Neural crest cell (in vitro differentiated cells): ENCODE data around the gene DLX3. TPM values are rescaled to one million over a fixed set of nuclear protein-coding genes. Genes with fewer than 3 reads are reported as not detected.
A peak's percentile ranks its signal among the peaks of the same experiment; 100 is the strongest.

Source experiments
- DNase-seq: peaks from one replicate; pipeline ENCODE4 v3.0.0; 2021; ENCODE audit warnings: low read depth, mixed read lengths, low spot score
- H3K27ac Mint-ChIP-seq: one replicate; pipeline ENCODE4 v1.8.0; 2021; ENCODE audit warnings: mild to moderate bottlenecking, mixed read lengths; ENCODE audit not compliant: unreplicated experiment
- H3K27me3 Mint-ChIP-seq: 2 replicates; pipeline ENCODE4 v1.8.0; 2021; ENCODE audit warnings: low read depth, mild to moderate bottlenecking, mixed read lengths
- H3K36me3 Mint-ChIP-seq: 2 replicates; pipeline ENCODE4 v1.8.0; 2021; ENCODE audit warnings: low read depth, mild to moderate bottlenecking, mixed read lengths
- H3K4me1 Mint-ChIP-seq: 2 replicates; pipeline ENCODE4 v1.8.0; 2021; ENCODE audit warnings: mixed read lengths
- H3K4me3 Mint-ChIP-seq: one replicate; pipeline ENCODE4 v1.8.0; 2021; ENCODE audit warnings: mild to moderate bottlenecking, mixed read lengths
- H3K9me3 Mint-ChIP-seq: 2 replicates; pipeline ENCODE4 v1.8.0; 2021; ENCODE audit warnings: mixed read lengths
- CTCF ChIP-seq: fragments of 200-600 bp; sonication (generic); conservative IDR thresholded peaks from 2 replicates; pipeline ENCODE4 v1.5.0; 2021; ENCODE audit warnings: antibody characterized with exemption, mild to moderate bottlenecking
- total RNA-seq: library from RNA; stranded (reverse); gene quantifications from 2 replicates; pipeline ENCODE4 v1.2.1, GENCODE V29; 2021

The DLX3 gene
- total RNA-seq, 1 donor from 2014 or later, result 1.0 TPM

GRCh38 chr17:49965524-49965909 is 29.5 kb downstream of the DLX3 start:
- Mint-ChIP-seq H3K36me3 (peaks cover 3% of the 10 kb centered on the region), H3K4me3 (no peak overlapping the region), H3K27me3 (peaks cover 99% of the 10 kb centered on the region), H3K4me1 (peaks cover 24% of the 10 kb centered on the region), H3K9me3 (no peaks in the 10 kb centered on the region), H3K27ac (no peak overlapping the region)
- TF ChIP-seq CTCF, result no peak
- no peak for DNase-seq

GRCh38 chr17:49964769-49965523 is 30.1 kb downstream of the DLX3 start:
- Mint-ChIP-seq H3K4me1 (peaks cover 22% of the 10 kb centered on the region), H3K4me3 (peak overlapping the region; percentile 15), H3K27ac (no peak overlapping the region), H3K27me3 (peaks cover 94% of the 10 kb centered on the region), H3K36me3 (peaks cover 3% of the 10 kb centered on the region), H3K9me3 (no peaks in the 10 kb centered on the region)
- TF ChIP-seq CTCF, result no peak
- no peak for DNase-seq

GRCh38 chr17:49964303-49964768 is 30.7 kb downstream of the DLX3 start:
- Mint-ChIP-seq H3K9me3 (no peaks in the 10 kb centered on the region), H3K27me3 (peaks cover 94% of the 10 kb centered on the region), H3K4me1 (peaks cover 22% of the 10 kb centered on the region), H3K4me3 (peak overlapping the region; percentile 20), H3K27ac (no peak overlapping the region), H3K36me3 (peaks cover 3% of the 10 kb centered on the region)
- no peak for TF ChIP-seq CTCF
- DNase-seq, result no peak

GRCh38 chr17:49963626-49964302 is 31.3 kb downstream of the DLX3 start:
- Mint-ChIP-seq H3K27me3 (peaks cover 94% of the 10 kb centered on the region), H3K4me1 (peaks cover 20% of the 10 kb centered on the region), H3K27ac (no peak overlapping the region), H3K9me3 (no peaks in the 10 kb centered on the region), H3K4me3 (peak overlapping the region; percentile 70), H3K36me3 (peaks cover 3% of the 10 kb centered on the region)
- peak; percentile 20 for DNase-seq
- TF ChIP-seq CTCF, result no peak

GRCh38 chr17:49963309-49963625 is 31.8 kb downstream of the DLX3 start:
- DNase-seq, result no peak
- peaks cover 3% of the 10 kb centered on the region for H3K36me3 Mint-ChIP-seq
- peak overlapping the region; percentile 70 for H3K4me3 Mint-ChIP-seq
- no peak overlapping the region for H3K27ac Mint-ChIP-seq
- H3K9me3 Mint-ChIP-seq, result no peaks in the 10 kb centered on the region
- peaks cover 93% of the 10 kb centered on the region for H3K27me3 Mint-ChIP-seq
- TF ChIP-seq CTCF, result no peak
- H3K4me1 Mint-ChIP-seq, result peaks cover 19% of the 10 kb centered on the region
